ENCODE results near the gene RFX3. TPM values are rescaled to one million over a fixed set of nuclear protein-coding genes. Genes with fewer than 3 reads are reported as not detected.

Gene RFX3
- total RNA-seq, 1 donor from 2014 or later = 61.6 TPM

GRCh38 chr9:3361689-3362392, 164.0 kb downstream of the RFX3 start:
- Mint-ChIP-seq H3K9me3 (ENCODE audit: unreplicated experiment) (no peaks in the 10 kb centered on the region), H3K27me3 (ENCODE audit: unreplicated experiment) (no peaks in the 10 kb centered on the region), H3K4me1 (ENCODE audit: low read depth, unreplicated experiment) (peaks cover 3% of the 10 kb centered on the region), H3K27ac (ENCODE audit: unreplicated experiment) (no peak overlapping the region), H3K4me3 (ENCODE audit: unreplicated experiment) (no peak overlapping the region), H3K36me3 (ENCODE audit: unreplicated experiment) (no peaks in the 10 kb centered on the region)
- no peak for TF ChIP-seq CTCF (IDR thresholded peaks at IDR 0.05; ENCODE audit: partially characterized antibody, unreplicated experiment)
- no peak for DNase-seq

DNA sequence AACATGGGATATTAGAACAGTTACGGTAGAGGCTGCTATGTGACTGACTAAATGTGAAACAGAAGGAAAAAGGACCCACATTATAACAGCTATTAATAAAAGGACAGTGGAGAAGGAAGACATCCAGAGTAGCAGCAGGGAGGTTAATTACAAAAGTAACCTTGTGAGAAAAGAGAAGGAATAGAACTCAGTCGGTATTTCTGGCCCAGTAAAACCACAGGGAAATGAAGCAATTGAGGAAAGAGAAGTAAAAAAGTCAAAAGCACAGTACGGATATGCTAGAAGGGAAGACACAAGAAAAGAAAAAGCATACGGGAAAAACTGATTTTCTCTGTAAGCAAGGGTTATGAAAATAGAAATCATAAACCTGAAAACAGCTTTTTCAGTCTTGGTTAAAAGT, 164.7 kb downstream of the RFX3 start:
- Mint-ChIP-seq H3K27me3 (ENCODE audit: unreplicated experiment) (peaks cover 3% of the 10 kb centered on the region), H3K9me3 (ENCODE audit: unreplicated experiment) (no peaks in the 10 kb centered on the region), H3K4me3 (ENCODE audit: unreplicated experiment) (no peak overlapping the region), H3K27ac (ENCODE audit: unreplicated experiment) (no peak overlapping the region), H3K36me3 (ENCODE audit: unreplicated experiment) (no peaks in the 10 kb centered on the region), H3K4me1 (ENCODE audit: low read depth, unreplicated experiment) (peaks cover 3% of the 10 kb centered on the region)
- no peak for DNase-seq
- no peak for TF ChIP-seq CTCF (IDR thresholded peaks at IDR 0.05; ENCODE audit: partially characterized antibody, unreplicated experiment)

- DNase-seq = no peak
- H3K9me3 Mint-ChIP-seq (ENCODE audit: unreplicated experiment) = no peaks in the 10 kb centered on the region
- H3K27ac Mint-ChIP-seq (ENCODE audit: unreplicated experiment) = no peak overlapping the region
- no peak overlapping the region for H3K4me3 Mint-ChIP-seq (ENCODE audit: unreplicated experiment)
- no peak for TF ChIP-seq CTCF (IDR thresholded peaks at IDR 0.05; ENCODE audit: partially characterized antibody, unreplicated experiment)
- H3K4me1 Mint-ChIP-seq (ENCODE audit: low read depth, unreplicated experiment) = peaks cover 3% of the 10 kb centered on the region
- no peaks in the 10 kb centered on the region for H3K36me3 Mint-ChIP-seq (ENCODE audit: unreplicated experiment)
- peaks cover 3% of the 10 kb centered on the region for H3K27me3 Mint-ChIP-seq (ENCODE audit: unreplicated experiment)
Measured at GRCh38 chr9:3360245-3360644, 165.6 kb downstream of the RFX3 start.

- no peak for DNase-seq
- TF ChIP-seq CTCF (IDR thresholded peaks at IDR 0.05; ENCODE audit: partially characterized antibody, unreplicated experiment) = no peak
- Mint-ChIP-seq H3K36me3 (ENCODE audit: unreplicated experiment) (no peaks in the 10 kb centered on the region), H3K27ac (ENCODE audit: unreplicated experiment) (no peak overlapping the region), H3K9me3 (ENCODE audit: unreplicated experiment) (no peaks in the 10 kb centered on the region), H3K4me1 (ENCODE audit: low read depth, unreplicated experiment) (peaks cover 3% of the 10 kb centered on the region), H3K27me3 (ENCODE audit: unreplicated experiment) (peaks cover 3% of the 10 kb centered on the region), H3K4me3 (ENCODE audit: unreplicated experiment) (no peak overlapping the region)
Measured at GRCh38 chr9:3359778-3360177, 166.0 kb downstream of the RFX3 start.

DNA sequence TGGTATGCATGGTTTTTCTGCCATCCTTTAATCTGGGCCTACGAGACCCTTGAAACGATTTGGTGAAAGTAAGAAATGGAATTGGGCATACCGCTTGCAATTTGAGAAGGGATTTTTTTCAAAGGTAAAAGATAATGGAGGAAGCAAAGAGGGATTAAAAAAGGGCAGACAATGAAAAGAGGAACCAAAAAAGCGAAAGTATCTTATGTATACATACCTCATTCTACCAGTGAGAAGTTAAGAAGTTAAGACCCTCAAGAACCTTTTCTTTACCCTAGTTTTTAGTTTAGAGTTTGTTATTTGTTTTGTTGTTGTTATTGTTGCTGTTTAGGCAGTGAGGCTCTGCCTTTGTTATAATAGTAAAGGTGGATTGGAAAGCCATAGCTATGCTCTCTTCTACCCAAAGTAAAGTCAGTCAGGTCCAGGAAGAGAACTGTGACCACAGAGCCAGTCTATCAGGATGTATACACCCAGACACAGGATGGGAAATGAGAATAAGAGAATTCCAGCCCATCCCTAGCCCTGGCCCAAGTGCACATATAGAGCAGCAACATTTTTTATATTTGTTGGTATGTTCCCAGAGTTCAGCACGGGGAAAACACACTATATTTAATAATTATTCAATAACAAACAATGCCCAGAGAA, 166.6 kb downstream of the RFX3 start:
- no peak for DNase-seq
- Mint-ChIP-seq H3K27ac (ENCODE audit: unreplicated experiment) (no peak overlapping the region), H3K9me3 (ENCODE audit: unreplicated experiment) (no peaks in the 10 kb centered on the region), H3K27me3 (ENCODE audit: unreplicated experiment) (peaks cover 3% of the 10 kb centered on the region), H3K4me3 (ENCODE audit: unreplicated experiment) (no peak overlapping the region), H3K36me3 (ENCODE audit: unreplicated experiment) (no peaks in the 10 kb centered on the region), H3K4me1 (ENCODE audit: low read depth, unreplicated experiment) (peaks cover 3% of the 10 kb centered on the region)
- no peak for TF ChIP-seq CTCF (IDR thresholded peaks at IDR 0.05; ENCODE audit: partially characterized antibody, unreplicated experiment)

Data from glutamatergic neuron (in vitro differentiated cells).